Measurements from ENCODE around the gene LSM7. TPM values are rescaled to one million over a fixed set of nuclear protein-coding genes. Genes with fewer than 3 reads are reported as not detected.
A peak's percentile ranks its signal among the peaks of the same experiment; 100 is the strongest.

The LSM7 gene
- total RNA-seq, 1 donor from 2014 or later, result 134 TPM

GRCh38 chr19:2361246-2362045 is 33.1 kb upstream of the LSM7 start:
- Mint-ChIP-seq H3K36me3 (no peaks in the 10 kb centered on the region), H3K9me3 (no peaks in the 10 kb centered on the region), H3K27me3 (peaks cover 13% of the 10 kb centered on the region), H3K4me3 (no peak overlapping the region), H3K4me1 (ENCODE audit: unreplicated experiment) (peaks cover 7% of the 10 kb centered on the region), H3K27ac (no peak overlapping the region)
- TF ChIP-seq CTCF (conservative IDR thresholded peaks at IDR 0.05), result no peak
- no peak for DNase-seq (ENCODE audit: extremely low spot score, unreplicated experiment)

- no peak for DNase-seq (ENCODE audit: extremely low spot score, unreplicated experiment)
- no peaks in the 10 kb centered on the region for H3K9me3 Mint-ChIP-seq
- TF ChIP-seq CTCF (conservative IDR thresholded peaks at IDR 0.05), result no peak
- H3K27me3 Mint-ChIP-seq, result peaks cover 13% of the 10 kb centered on the region
- H3K36me3 Mint-ChIP-seq, result no peaks in the 10 kb centered on the region
- no peak overlapping the region for H3K4me3 Mint-ChIP-seq
- peaks cover 7% of the 10 kb centered on the region for H3K4me1 Mint-ChIP-seq (ENCODE audit: unreplicated experiment)
- H3K27ac Mint-ChIP-seq, result peak overlapping the region; percentile 33
These were observed 32.4 kb upstream of the LSM7 start for GRCh38 chr19:2360833-2361232.

- Mint-ChIP-seq H3K27me3 (peaks cover 13% of the 10 kb centered on the region), H3K27ac (peak within 1 kb of the TSS; percentile 33), H3K36me3 (no peaks in the 10 kb centered on the region), H3K4me3 (no peak within 1 kb of the TSS), H3K4me1 (ENCODE audit: unreplicated experiment) (peaks cover 3% of the 10 kb centered on the region), H3K9me3 (no peaks in the 10 kb centered on the region)
- DNase-seq (ENCODE audit: extremely low spot score, unreplicated experiment), result no peak
- no peak for TF ChIP-seq CTCF (conservative IDR thresholded peaks at IDR 0.05)
These were observed 31.8 kb upstream of the LSM7 start, which contains the start of gene TMPRSS9 for GRCh38 chr19:2359992-2360685. Gene TMPRSS9 (plus strand): TSS chr19:2360265. CDS start chr19:2389786, 29,521 bp downstream.

GRCh38 chr19:2358548-2359173 is 30.3 kb upstream of the LSM7 start:
- no peak for TF ChIP-seq CTCF (conservative IDR thresholded peaks at IDR 0.05)
- H3K27ac Mint-ChIP-seq, result no peak overlapping the region
- DNase-seq (ENCODE audit: extremely low spot score, unreplicated experiment), result no peak
- no peak overlapping the region for H3K4me3 Mint-ChIP-seq
- H3K4me1 Mint-ChIP-seq (ENCODE audit: unreplicated experiment), result no peaks in the 10 kb centered on the region
- peaks cover 13% of the 10 kb centered on the region for H3K27me3 Mint-ChIP-seq
- H3K36me3 Mint-ChIP-seq, result no peaks in the 10 kb centered on the region
- no peaks in the 10 kb centered on the region for H3K9me3 Mint-ChIP-seq

GRCh38 chr19:2357279-2358206 is 29.2 kb upstream of the LSM7 start:
- Mint-ChIP-seq H3K9me3 (no peaks in the 10 kb centered on the region), H3K27ac (no peak overlapping the region), H3K4me1 (ENCODE audit: unreplicated experiment) (no peaks in the 10 kb centered on the region), H3K4me3 (no peak overlapping the region), H3K27me3 (peaks cover 13% of the 10 kb centered on the region), H3K36me3 (no peaks in the 10 kb centered on the region)
- no peak for DNase-seq (ENCODE audit: extremely low spot score, unreplicated experiment)
- TF ChIP-seq CTCF (conservative IDR thresholded peaks at IDR 0.05), result no peak
